Stomach (tissue), 9 donors: ENCODE results near the gene ZNF8. TPM values are rescaled to one million over a fixed set of nuclear protein-coding genes. Genes with fewer than 3 reads are reported as not detected.

ENCODE experiments used
- DNase-seq, 2 donors: peaks; one replicate each; pipeline versions ENCODE4 v3.0.0 to v3.0.0-alpha.2; 2013 to 2019
- H3K27ac ChIP-seq, 5 donors: fragments of 200-600 bp in 4 of 5; sonication (generic) in 4 of 5; one replicate each; pipeline ENCODE4 v1.5.1; 2013 to 2019; ENCODE audit warnings: mild to moderate bottlenecking in 1 of 5, moderate library complexity in 1 of 5
- H3K27me3 ChIP-seq, 3 donors: fragments of 200-600 bp; sonication (generic); one replicate each; pipeline ENCODE4 v1.5.1; 2017 to 2019; ENCODE audit warnings: mixed run types in 1 of 3
- H3K36me3 ChIP-seq, 4 donors: fragments of 200-600 bp; sonication (generic); 1 replicate in 3 of 4; 2 replicates in 1 of 4; pipeline ENCODE4 v1.5.1; 2016 to 2019
- H3K4me1 ChIP-seq, 4 donors: fragments of 200-600 bp; sonication (generic); one replicate each; pipeline ENCODE4 v1.5.1; 2016 to 2019
- H3K4me3 ChIP-seq, 4 donors: fragments of 200-600 bp; sonication (generic) in 3 of 4; one replicate each; pipeline ENCODE4 v1.5.1; 2016 to 2019; ENCODE audit warnings: mild to moderate bottlenecking in 1 of 4
- H3K9me3 ChIP-seq, 4 donors: fragments of 200-600 bp; sonication (generic); one replicate each; pipeline ENCODE4 v1.5.1; 2016 to 2019
- EP300 ChIP-seq: sonication (generic); formaldehyde crosslinking; IDR thresholded peaks from one replicate; pipeline ENCODE4 v1.6.1; 2017; ENCODE audit warnings: antibody characterized with exemption
- POLR2A ChIP-seq, 4 donors: fragments of 450-650 bp; IDR thresholded peaks; one replicate each; pipeline ENCODE4 v1.6.1; 2016; ENCODE audit warnings: antibody characterized with exemption in 4 of 4, control low read depth in 2 of 4, mild to moderate bottlenecking in 1 of 4, moderate library complexity in 1 of 4
- POLR2AphosphoS5 ChIP-seq, 3 donors: sonication (generic); formaldehyde crosslinking; IDR thresholded peaks; one replicate each; pipeline ENCODE4 v1.6.1; 2016; ENCODE audit warnings: antibody characterized with exemption in 3 of 3
- WGBS, 5 donors: extraction: QIAGEN DNeasy Blood & Tissue Kit in 3 of 5; methylation state at CpG; one replicate each; pipeline versions ENCODE4 v1.1.5 to v1.1.7; 2013 to 2018; 5-methylcytosine and 5-hydroxymethylcytosine counted together
- intact Hi-C: fragments of 100-400 bp; cut with DNase I; formaldehyde crosslinking; loops from one replicate; pipeline ENCODE4 v1.15.1; 2023; ENCODE audit warnings: low total_unique reads
- polyA plus RNA-seq, 3 donors: library from polyadenylated mRNA; stranded (reverse); fragments of 200-250 nt; gene quantifications; one replicate each; pipeline ENCODE4 v1.2.3, GENCODE V29; 2013
- total RNA-seq, 5 donors: library from RNA; depleted of rRNA; stranded (reverse); fragments of >200 nt; gene quantifications; one replicate each; pipeline versions ENCODE4 v1.1.0 to v1.2.3, GENCODE V29; 2014 to 2016
- TF ChIP-seq, protein P1 (sequence below), 7 experiments: fragments of 450-650 bp in 4 of 7; fragments of 200-600 bp in 3 of 7; sonication (generic) in 3 of 7; IDR thresholded peaks; one replicate each; pipeline ENCODE4 v1.5.1; 2016 to 2019; ENCODE audit warnings: antibody characterized with exemption in 7 of 7, control low read depth in 2 of 7, mild to moderate bottlenecking in 1 of 7
- donor health status: healthy with polysubstance abuse.
- donor health status: Bipolar disorder and iron deficiency.
- donor health status: healthy.

The ZNF8 gene
- total and polyA plus RNA-seq, 8 donors, result 0.81 to 9.0 (median 2.5) TPM

DNA sequence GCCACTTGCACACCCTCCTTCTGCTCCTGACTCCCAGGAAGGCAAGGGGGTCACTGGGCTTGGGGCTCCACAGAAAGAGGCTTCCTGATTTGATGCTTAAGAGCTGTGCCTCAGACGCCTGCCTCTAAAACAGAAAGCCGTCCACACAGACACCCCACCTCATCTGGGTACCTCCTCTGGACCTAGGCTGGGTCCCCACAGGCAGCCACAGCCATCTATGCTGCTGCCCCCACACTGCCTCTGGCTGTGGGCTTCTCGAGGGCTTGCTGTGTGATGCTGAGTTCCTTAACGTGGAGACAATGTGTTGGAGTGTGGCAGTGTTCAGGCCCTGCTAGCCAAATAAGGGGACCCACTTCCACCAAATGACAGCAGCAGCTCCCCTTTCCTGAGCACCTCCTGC lies 39.5 kb downstream of the ZNF8 start:
- no peak overlapping the region for H3K27ac ChIP-seq
- WGBS, 5 donors, result 72 to 100% (median 83%) methylated on average over 1 to 4 of the region's 4 CpGs
- no peaks in the 10 kb centered on the region for H3K4me1 ChIP-seq
- H3K9me3 ChIP-seq, result no peaks in the 10 kb centered on the region
- TF ChIP-seq EP300 (no peak), POLR2A (IDR thresholded peaks at IDR 0.05) (no peak), POLR2AphosphoS5 (IDR thresholded peaks at IDR 0.05) (no peak)
- TF ChIP-seq, protein P1, sequence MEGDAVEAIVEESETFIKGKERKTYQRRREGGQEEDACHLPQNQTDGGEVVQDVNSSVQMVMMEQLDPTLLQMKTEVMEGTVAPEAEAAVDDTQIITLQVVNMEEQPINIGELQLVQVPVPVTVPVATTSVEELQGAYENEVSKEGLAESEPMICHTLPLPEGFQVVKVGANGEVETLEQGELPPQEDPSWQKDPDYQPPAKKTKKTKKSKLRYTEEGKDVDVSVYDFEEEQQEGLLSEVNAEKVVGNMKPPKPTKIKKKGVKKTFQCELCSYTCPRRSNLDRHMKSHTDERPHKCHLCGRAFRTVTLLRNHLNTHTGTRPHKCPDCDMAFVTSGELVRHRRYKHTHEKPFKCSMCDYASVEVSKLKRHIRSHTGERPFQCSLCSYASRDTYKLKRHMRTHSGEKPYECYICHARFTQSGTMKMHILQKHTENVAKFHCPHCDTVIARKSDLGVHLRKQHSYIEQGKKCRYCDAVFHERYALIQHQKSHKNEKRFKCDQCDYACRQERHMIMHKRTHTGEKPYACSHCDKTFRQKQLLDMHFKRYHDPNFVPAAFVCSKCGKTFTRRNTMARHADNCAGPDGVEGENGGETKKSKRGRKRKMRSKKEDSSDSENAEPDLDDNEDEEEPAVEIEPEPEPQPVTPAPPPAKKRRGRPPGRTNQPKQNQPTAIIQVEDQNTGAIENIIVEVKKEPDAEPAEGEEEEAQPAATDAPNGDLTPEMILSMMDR (IDR thresholded peaks at IDR 0.05), result no peak
- no peak overlapping the region for H3K4me3 ChIP-seq
- intact Hi-C loops, result no loop called here
- H3K36me3 ChIP-seq, result peaks cover 16 to 60% (median 57%) of the 10 kb centered on the region in 4 donors
- no peak for DNase-seq
- H3K27me3 ChIP-seq, result no peaks in the 10 kb centered on the region

DNA sequence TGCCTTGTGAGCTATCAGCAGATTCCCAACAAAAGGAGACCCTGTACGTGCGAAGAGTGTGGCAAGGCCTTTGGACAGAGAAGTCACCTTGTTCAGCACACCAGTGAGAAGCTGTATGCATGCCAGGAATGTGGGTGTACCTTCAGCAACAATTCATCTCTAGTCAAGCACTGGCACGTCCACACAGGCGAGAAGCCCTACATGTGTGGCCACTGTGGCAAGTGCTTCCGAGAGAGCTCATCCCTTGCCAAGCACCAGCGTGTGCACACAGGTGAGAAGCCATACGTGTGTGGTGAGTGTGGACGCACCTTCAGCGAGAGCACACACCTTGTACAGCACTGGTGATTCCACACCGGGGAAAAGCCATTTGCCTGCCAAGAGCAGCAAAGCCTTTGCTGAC lies 40.5 kb downstream of the ZNF8 start:
- Histone ChIP-seq H3K27me3 (no peaks in the 10 kb centered on the region), H3K36me3 (peaks cover 11 to 50% (median 47%) of the 10 kb centered on the region in 4 donors), H3K27ac (no peak overlapping the region), H3K4me1 (no peaks in the 10 kb centered on the region), H3K9me3 (no peaks in the 10 kb centered on the region), H3K4me3 (no peak overlapping the region)
- intact Hi-C loops, result no loop called here
- TF ChIP-seq EP300 (no peak), POLR2A (IDR thresholded peaks at IDR 0.05) (no peak), POLR2AphosphoS5 (IDR thresholded peaks at IDR 0.05) (no peak)
- TF ChIP-seq, protein P1 (IDR thresholded peaks at IDR 0.05), result no peak
- no peak for DNase-seq
- WGBS, 5 donors, result 92 to 99% (median 95%) methylated on average over 10 of the region's 10 CpGs

DNA sequence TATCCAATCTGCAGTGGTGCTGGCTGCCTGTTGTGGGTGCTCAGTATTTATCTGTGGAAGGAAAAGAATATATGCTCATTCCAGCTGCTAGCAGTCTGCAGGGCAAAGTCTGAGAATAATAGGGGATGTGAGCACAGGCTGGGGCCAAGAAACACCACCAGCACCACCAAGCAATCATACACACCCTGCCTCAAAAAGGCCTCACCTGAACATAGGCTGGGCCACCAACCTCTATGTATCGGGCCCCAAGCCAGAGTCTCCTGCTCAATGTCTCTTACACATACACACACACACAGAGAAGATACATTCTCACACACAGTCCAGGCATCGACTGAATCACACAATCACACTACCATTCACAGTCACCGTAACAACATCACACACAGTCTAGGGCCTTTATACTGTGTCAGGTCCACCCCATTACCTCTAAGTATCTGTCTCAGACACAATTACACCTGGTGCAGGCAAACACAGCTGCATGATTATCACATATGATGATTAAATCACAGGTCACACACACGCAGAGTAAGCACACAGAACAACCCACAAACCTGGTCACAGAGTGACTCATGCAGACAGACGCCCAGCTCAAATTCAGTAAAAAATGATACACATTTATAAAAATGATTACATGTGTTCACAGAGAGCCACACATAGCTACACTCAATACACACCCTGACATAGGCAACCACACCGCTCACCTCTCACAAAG lies 46.7 kb downstream of the ZNF8 start:
- peak overlapping the region in 1 of 5 donors; percentile 32 for H3K27ac ChIP-seq
- no peaks in the 10 kb centered on the region for H3K27me3 ChIP-seq
- peaks cover 14 to 35% (median 30%) of the 10 kb centered on the region in 4 donors for H3K4me1 ChIP-seq
- H3K36me3 ChIP-seq, result peaks cover 0 to 16% (median 13%) of the 10 kb centered on the region in 4 donors
- intact Hi-C loops, result no loop called here
- TF ChIP-seq POLR2AphosphoS5 (IDR thresholded peaks at IDR 0.05), result no peak
- DNase-seq, result peak in 1 of 2 donors; percentile 36
- no peaks in the 10 kb centered on the region for H3K9me3 ChIP-seq
- WGBS, 5 donors, result 55 to 65% (median 62%) methylated on average over 6 of the region's 6 CpGs
- peak overlapping the region; percentile 57 to 79 (median 67) for H3K4me3 ChIP-seq

DNA sequence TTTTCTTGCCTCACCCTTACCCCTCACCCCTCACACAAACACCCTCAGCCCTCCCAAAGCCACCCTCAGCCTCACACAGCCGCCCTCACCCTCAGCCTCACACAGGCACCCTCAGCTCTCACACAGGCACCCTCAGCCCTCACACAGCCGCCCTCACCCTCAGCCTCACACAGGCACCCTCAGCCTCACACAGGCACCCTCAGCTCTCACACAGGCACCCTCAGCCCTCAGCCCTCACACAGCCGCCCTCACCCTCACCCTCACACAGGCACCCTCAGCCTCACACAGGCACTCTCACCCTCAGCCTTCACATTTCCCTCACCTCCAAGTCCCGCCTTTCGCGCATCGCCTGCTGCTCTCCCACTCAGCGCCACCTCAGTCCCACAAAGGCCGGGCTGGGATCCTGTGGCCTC lies 47.8 kb downstream of the ZNF8 start:
- WGBS, 5 donors, result 1 to 4% (median 3%) methylated on average over 9 of the region's 9 CpGs
- no peak for DNase-seq
- TF ChIP-seq EP300 (no peak), POLR2A (IDR thresholded peaks at IDR 0.05) (peak in 1 of 4 donors; percentile 58), POLR2AphosphoS5 (IDR thresholded peaks at IDR 0.05) (no peak)
- TF ChIP-seq, protein P1 (IDR thresholded peaks at IDR 0.05), result no peak

More for the DNA sequence above, 47.8 kb downstream of the ZNF8 start:
- H3K9me3 ChIP-seq, result no peaks in the 10 kb centered on the region
- no peaks in the 10 kb centered on the region for H3K27me3 ChIP-seq
- H3K36me3 ChIP-seq, result peaks cover 0 to 16% (median 12%) of the 10 kb centered on the region in 4 donors
- intact Hi-C loops, result no loop called here
- H3K4me1 ChIP-seq, result peaks cover 14 to 39% (median 32%) of the 10 kb centered on the region in 4 donors
- H3K27ac ChIP-seq, result peak overlapping the region; percentile 80 to 93 (median 90)
- peak overlapping the region; percentile 57 to 79 (median 67) for H3K4me3 ChIP-seq
